ENCODE data around the gene VPS29.

GRCh38 chr12:110501752-110502738 lies at the start of gene VPS29, which contains the start of gene RAD9B:
- TF ChIP-seq POLR2A (IDR thresholded peaks at IDR 0.05; ENCODE audit: low read depth, low read length) (peak; percentile 87), CTCF (conservative IDR thresholded peaks at IDR 0.05; ENCODE audit: low read depth, low read length) (no peak), ELK1 (IDR thresholded peaks at IDR 0.05; ENCODE audit: borderline replicate concordance, low read depth, low read length) (no peak), CEBPB (IDR thresholded peaks at IDR 0.05; ENCODE audit: low read depth, low read length) (peak; percentile 65), RAD21 (IDR thresholded peaks at IDR 0.05; ENCODE audit: low read length) (no peak), MAZ (IDR thresholded peaks at IDR 0.05; ENCODE audit: borderline replicate concordance, low read depth, low read length) (peak; percentile 75; the same call in 1 of the 2 replicates), CHD1 (IDR thresholded peaks at IDR 0.05; ENCODE audit: low read depth, low read length) (0 out of 2 replicates have a peak, but pooled peaks have one; percentile 57), RFX5 (IDR thresholded peaks at IDR 0.05; ENCODE audit: low read depth, low read length) (no peak)

Data from IMR-90 (cell line).